Pulmonary artery endothelial cell (primary cell): ENCODE results near the gene DNMT3B. TPM values are rescaled to one million over a fixed set of nuclear protein-coding genes. Genes with fewer than 3 reads are reported as not detected.
A peak's percentile ranks its signal among the peaks of the same experiment; 100 is the strongest.
"Not testable (repeated sequence)": the region's sequence is repeated elsewhere in the genome, so short reads cannot be mapped to it uniquely, and the experiment has no call there.

ENCODE experiments used
- DNase-seq: peaks from one replicate; pipeline ENCODE4 v3.0.0-alpha.2; 2011; ENCODE audit warnings: low read depth, low spot score
- total RNA-seq: library from RNA; depleted of rRNA; stranded (reverse); fragments of >200 nt; gene quantifications from 2 replicates; pipeline ENCODE4 v1.2.3, GENCODE V29; 2014

DNMT3B gene
- 4.0 and 4.9 TPM in 2 replicates for total RNA-seq

- DNase-seq: no peak
These were observed at the start of gene DNMT3B for GRCh38 chr20:32761831-32762753. Gene DNMT3B, plus strand, starts transcription at chr20:32762385. Its CDS starts 17,939 bp downstream, at chr20:32780324.

- no peak for DNase-seq
These were observed 43.3 kb upstream of the DNMT3B start for GRCh38 chr20:32718749-32719348.

GRCh38 chr20:32727683-32728082, 34.5 kb upstream of the DNMT3B start:
- no peak for DNase-seq

DNA sequence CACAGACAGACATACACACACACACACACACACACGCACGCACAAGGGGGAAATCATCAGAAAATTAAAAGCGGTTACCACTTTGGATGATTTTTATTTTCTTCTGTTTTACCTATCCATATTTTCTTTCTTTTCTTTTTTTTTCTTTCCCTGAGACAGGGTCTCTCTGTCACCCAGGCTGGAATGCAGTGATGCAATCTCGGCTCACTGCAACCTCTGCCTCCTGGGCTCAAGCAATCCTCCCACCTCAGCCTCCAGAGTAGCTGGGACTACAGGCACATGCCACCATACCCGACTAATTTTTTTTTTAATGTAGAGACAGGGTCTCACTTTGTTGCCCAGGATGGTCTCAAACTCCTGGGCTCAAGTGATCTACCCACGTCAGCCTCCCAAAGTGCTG, 33.8 kb upstream of the DNMT3B start:
- not testable (repeated sequence) for DNase-seq

DNA sequence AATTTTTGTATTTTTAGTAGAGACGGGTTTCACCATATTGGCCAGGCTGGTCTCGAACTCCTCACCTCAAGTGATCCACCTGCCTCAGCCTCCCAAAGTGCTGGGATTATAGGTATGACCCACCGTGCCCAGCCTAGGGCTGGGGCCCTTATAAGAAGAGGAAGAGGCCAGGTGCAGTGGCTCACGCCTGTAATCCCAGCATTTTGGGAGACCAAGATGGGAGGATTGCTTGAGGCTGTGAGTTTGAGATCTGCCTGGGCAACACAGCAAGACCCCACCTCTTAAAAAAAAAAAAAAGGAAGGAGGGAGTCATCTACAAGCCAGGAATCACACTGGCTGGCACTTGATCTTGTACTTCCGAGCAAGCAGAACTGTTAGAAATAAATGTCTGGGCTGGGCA, 32.9 kb upstream of the DNMT3B start:
- not testable (repeated sequence) for DNase-seq

GRCh38 chr20:32731882-32732266, 30.3 kb upstream of the DNMT3B start:
- DNase-seq: no peak

GRCh38 chr20:32737371-32738223, 24.6 kb upstream of the DNMT3B start:
- DNase-seq: peak; percentile 17

GRCh38 chr20:32741151-32741550, 21.0 kb upstream of the DNMT3B start:
- no peak for DNase-seq

- no peak for DNase-seq
These were observed 19.6 kb upstream of the DNMT3B start for GRCh38 chr20:32742322-32743236.

DNA sequence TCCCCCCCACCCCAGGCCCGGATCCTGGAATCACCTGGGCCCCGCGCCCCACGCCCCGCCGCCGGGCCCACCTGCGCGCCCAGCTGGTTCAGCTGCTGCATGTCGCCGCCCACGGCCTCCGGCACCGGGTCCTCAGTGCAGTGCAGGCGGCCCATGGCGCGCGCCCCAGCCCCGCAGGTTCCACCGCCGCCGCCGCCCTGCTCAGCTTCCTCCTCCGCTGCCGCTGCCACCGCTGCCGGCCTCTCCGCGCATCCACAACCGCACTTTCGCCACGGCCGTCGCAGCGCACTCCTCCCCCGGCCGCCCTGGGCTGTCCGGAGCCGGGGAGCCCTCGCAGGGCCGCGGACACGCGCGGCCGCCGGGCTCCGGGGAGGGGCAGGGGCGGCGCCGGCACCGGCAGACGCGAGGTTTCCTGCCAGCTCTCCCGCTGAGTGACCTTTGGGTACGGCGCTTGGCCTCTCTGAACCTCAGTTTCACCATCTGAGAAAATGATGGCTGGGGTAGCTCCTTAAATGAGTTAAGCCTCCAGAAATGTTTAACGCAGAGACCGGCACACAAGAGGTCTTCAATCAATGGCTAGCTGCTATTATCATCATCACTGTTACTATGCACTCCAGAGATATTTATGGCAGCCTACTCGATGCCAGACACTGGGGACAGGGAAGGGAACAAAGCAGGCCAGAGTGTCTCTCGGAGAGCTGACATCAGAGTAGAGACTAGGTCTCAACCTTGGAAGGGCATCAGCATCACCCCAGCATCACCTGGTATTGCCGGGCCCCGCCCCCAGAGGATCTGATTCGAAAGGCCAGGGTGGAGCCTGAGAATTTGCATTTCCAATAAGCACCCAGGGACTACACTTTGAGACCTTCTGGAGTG, 18.7 kb upstream of the DNMT3B start, which contains the start of gene COMMD7:
COMMD7 (minus strand) TSS at position 231 of the 876 bp plus-strand sequence; CDS start at position 155, 76 bp downstream.
- DNase-seq: no peak

DNA sequence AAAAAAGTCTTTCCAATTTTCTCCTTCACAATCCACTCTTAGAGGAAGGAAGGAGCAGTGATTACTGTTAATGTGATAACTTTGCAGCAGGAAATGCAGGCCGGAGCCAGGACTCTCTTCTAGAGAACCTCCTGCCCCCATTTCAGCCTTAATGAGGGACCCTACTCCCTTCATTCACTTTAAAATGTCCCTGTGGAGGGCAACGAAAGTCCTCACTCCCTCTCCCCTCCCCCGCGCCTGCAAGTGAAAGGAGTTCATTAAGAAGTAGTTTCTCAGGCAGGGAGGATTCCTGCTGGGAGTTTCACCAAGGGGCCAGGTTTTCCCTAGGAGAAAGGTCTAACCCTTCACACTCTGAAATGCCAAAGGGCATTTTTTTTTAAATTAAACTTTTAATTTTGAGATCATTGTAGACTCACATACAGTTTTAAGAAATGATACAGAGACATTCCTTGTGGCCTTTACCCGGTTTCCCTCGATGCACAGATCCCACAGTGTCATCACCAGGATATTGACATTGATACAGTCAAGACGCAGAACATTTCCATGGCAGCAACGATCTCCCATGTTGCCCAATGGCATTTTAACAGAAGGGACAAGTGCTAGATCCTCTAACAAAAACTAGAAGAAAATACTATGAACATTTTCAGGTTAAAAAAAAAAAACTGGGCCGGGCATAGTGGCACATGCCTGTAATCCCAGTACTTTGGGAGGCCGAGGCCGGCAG, 12.1 kb upstream of the DNMT3B start:
- DNase-seq: no peak

GRCh38 chr20:32751293-32751692, 10.9 kb upstream of the DNMT3B start:
- no peak for DNase-seq

DNA sequence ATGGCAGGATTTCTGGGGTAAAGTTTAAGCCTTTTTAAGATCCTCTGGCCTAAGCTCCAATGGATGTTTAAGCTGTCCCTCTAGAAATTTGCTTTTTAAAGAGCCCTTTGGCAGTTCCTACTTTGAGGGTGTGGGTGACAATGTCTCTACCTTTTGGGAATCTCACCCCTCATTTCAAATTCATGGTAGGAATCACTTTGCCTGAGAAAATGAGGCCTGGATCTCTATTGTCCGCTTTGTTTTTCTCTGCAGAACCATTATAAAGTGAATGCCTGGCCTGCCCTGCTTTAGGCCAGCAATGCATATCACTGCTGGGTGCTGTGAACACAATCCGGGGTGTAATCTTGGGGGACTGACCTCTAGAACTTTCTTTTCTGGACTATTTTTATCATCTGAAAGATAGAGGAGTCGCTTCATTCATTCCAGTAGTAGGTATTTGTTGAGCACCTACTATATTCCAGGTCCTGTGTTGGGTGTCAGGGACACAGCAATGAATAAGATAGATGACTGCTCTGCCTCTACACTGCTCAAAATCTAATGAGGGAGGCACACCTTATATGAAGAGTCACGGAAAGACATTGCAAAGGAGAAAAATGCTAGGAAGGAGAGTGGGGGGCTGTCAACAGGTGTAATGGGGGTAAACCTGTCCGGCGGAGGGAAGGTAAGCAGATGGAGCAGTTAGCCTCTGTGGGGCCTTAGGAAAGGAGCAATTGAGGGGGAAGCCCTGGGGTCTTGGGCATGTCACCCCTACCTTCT, 10.3 kb upstream of the DNMT3B start:
- DNase-seq: no peak

DNA sequence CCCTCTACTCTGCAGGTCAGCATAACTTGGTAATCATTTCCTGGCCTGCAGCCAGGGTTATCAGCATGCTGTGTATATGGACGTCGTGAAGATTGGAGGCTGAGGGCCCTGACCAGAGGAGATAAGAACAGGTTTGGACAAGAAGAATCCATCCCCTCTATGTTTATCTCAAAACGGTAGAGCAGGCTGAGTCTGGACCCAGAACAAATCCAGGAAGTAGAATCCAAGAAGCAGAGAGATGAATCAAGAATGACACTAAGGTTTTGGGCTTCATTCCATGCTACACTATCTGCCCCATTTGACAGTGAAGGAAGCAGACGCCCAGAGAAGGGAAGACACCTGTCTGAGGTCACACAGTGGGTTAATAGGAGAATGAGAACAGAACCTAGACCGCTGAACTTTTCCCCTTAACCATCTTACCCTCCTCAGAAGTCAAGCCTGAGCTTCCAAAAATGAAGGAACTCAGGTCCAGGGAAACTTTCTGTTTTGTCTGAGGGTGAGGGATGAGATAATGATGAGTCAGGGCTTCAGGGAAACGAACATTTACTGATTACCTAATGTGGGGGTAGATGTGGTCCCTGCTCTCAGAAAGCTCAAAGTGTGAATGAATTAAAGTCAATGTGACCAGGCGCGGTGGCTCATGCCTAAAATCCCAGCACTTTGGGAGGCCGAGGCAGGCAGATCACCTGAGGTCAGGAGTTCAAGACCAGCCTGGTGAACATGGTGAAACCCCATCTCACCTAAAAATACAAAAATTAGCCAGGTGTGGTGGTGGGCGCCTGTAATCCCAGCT, 9.5 kb upstream of the DNMT3B start:
- no peak for DNase-seq

- no peak for DNase-seq
These were observed 8.5 kb upstream of the DNMT3B start for GRCh38 chr20:32753731-32754130.

DNA sequence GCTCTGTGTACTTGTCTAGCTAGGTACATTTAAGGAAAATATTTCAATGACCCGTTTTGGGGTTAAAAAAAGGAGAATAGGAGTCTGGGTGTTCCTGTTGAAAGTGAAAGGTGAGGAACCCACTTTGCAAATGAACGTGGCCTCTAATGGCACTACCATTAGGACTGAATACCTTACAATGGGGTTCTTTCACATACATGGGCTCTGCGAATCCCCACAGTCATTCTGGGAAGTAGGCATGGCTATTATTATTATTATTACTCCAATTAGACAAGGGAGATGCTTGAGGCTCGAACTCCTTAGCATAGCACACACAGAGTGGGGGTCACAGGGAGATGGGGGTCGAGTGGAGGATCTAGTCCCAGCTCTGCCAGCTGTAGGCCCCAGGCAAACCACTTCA, 6.0 kb upstream of the DNMT3B start:
- no peak for DNase-seq

DNA sequence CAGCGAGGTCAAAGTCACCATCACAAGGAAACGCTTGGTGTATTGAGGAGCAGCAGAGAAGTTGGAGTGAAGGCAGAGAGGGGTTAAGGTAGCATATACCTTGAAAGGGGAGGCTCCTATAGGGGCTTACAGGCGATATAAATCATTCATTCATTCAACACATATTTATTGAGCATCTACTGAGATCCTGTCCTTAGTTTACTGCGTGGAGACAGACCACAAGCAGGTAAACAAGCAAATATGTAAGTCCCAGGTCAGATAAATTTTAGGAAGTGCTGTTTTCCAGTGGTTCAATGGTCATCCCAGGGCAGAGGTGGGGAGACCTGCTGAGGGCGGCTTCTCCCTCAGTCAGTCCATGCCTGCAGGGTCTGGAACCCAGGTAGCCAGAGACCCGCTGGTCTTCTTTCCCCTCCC, 761 bp upstream of the DNMT3B start:
- DNase-seq: no peak
